ENCODE measurements around the gene SHLD3. TPM values are rescaled to one million over a fixed set of nuclear protein-coding genes. Genes with fewer than 3 reads are reported as not detected.
"Not testable (repeated sequence)": the region's sequence is repeated elsewhere in the genome, so short reads cannot be mapped to it uniquely, and the experiment has no call there.

The SHLD3 gene
- total RNA-seq, 1 donor from 2014 or later = 3.8 TPM

DNA sequence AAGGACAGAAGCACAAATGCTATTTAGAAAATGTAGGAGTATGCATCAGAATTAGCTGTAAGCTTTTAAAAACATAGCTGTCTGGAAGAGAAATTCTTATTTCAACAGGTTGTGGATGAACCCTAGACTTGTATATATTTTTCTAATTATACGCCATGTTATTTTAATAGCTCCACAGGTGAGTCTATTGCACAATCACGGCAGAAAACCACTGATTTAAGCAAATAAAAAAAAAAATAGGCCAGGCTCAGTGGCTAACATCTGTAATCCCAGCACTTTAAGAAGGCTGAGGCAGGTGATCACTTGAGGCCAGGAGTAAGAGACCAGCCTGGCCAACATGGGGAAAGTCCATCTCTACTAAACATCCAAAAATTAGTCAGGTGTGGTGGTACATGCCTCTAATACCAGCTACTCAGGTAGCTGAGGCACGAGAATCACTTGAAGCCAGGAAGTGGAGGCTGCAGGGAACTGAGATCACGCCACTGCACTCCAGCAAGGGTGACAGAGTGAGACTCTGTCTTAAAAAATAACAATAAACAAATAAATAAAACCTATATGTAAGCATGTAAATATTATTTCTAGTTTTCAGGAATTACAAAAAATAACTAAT, 12.4 kb upstream of the SHLD3 start:
- Mint-ChIP-seq H3K4me3 (ENCODE audit: unreplicated experiment) (no peak overlapping the region), H3K27me3 (ENCODE audit: unreplicated experiment) (no peaks in the 10 kb centered on the region), H3K36me3 (ENCODE audit: unreplicated experiment) (peaks cover 59% of the 10 kb centered on the region), H3K4me1 (ENCODE audit: unreplicated experiment) (no peaks in the 10 kb centered on the region), H3K27ac (ENCODE audit: unreplicated experiment) (no peak overlapping the region), H3K9me3 (ENCODE audit: unreplicated experiment) (no peaks in the 10 kb centered on the region)
- TF ChIP-seq, protein P1, sequence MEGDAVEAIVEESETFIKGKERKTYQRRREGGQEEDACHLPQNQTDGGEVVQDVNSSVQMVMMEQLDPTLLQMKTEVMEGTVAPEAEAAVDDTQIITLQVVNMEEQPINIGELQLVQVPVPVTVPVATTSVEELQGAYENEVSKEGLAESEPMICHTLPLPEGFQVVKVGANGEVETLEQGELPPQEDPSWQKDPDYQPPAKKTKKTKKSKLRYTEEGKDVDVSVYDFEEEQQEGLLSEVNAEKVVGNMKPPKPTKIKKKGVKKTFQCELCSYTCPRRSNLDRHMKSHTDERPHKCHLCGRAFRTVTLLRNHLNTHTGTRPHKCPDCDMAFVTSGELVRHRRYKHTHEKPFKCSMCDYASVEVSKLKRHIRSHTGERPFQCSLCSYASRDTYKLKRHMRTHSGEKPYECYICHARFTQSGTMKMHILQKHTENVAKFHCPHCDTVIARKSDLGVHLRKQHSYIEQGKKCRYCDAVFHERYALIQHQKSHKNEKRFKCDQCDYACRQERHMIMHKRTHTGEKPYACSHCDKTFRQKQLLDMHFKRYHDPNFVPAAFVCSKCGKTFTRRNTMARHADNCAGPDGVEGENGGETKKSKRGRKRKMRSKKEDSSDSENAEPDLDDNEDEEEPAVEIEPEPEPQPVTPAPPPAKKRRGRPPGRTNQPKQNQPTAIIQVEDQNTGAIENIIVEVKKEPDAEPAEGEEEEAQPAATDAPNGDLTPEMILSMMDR (IDR thresholded peaks at IDR 0.05) = no peak
- no peak for DNase-seq (ENCODE audit: extremely low spot score, unreplicated experiment)

DNA sequence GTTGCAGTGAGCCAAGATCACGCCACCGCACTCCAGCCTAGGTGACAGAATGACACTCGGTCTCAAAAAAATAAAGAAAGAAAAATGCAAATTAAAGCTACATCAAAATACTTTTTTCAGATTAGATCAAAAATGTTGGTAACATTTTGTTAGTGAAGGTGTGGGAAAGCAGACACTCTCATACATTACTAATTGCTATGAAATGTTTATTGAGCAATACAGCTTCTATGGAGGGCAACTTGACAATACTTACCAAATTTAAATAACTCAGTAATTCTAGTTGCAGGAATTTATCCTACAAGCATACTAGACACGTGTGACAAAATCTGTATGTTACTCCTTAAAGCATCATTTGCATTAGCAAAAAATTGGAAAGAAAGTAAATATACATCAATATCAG, 4.8 kb upstream of the SHLD3 start:
- no peaks in the 10 kb centered on the region for H3K9me3 Mint-ChIP-seq (ENCODE audit: unreplicated experiment)
- TF ChIP-seq, protein P1 (IDR thresholded peaks at IDR 0.05) = no peak

DNA sequence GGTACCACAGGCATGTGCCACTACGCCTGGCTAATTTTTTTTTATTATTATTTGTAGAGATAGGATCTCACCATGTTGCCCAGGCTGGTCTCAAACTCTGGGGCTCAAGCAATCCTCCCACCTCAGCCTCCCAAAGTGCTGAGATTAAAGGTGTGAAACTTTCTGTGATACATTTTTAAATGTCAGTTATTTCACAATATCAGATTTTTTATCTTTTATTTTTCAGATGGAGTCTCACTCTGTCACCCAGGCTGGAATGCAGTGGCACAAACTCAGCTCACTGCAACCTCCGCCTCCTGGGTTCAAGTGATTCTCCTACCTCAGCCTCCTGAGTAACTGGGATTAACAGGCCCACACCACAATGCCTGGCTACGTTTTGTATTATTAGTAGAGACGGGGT, 2.9 kb upstream of the SHLD3 start:
- not testable (repeated sequence) for H3K36me3 Mint-ChIP-seq (ENCODE audit: unreplicated experiment); H3K9me3 Mint-ChIP-seq (ENCODE audit: unreplicated experiment); DNase-seq (ENCODE audit: extremely low spot score, unreplicated experiment); H3K27me3 Mint-ChIP-seq (ENCODE audit: unreplicated experiment); H3K27ac Mint-ChIP-seq (ENCODE audit: unreplicated experiment)
- Mint-ChIP-seq H3K4me3 (ENCODE audit: unreplicated experiment) (peak overlapping the region; percentile 99), H3K4me1 (ENCODE audit: unreplicated experiment) (peaks cover 28% of the 10 kb centered on the region)

More for the DNA sequence above, 4.8 kb upstream of the SHLD3 start:
- no peak overlapping the region for H3K4me3 Mint-ChIP-seq (ENCODE audit: unreplicated experiment)
- no peak overlapping the region for H3K27ac Mint-ChIP-seq (ENCODE audit: unreplicated experiment)
- no peaks in the 10 kb centered on the region for H3K27me3 Mint-ChIP-seq (ENCODE audit: unreplicated experiment)
- no peak for DNase-seq (ENCODE audit: extremely low spot score, unreplicated experiment)
- H3K4me1 Mint-ChIP-seq (ENCODE audit: unreplicated experiment) = peaks cover 17% of the 10 kb centered on the region
- peaks cover 10% of the 10 kb centered on the region for H3K36me3 Mint-ChIP-seq (ENCODE audit: unreplicated experiment)

DNA sequence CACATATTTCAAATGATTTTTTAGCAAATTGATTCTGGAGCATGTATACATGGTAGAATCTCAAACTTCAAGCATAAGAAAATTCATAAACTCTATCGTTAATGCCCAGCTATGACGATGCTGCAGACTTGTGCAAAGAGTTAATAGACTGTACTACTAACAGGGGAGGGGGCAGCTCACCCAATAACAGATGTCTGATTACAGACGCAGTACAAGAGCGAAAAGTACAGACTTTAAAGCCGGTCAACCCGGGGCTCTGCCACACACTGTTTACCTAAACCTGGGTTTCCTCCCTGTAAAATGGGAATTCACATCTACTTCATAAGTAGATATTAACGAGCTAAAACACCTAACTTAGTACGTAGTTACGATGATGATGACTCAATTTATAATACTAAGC, 1.3 kb upstream of the SHLD3 start:
- H3K9me3 Mint-ChIP-seq (ENCODE audit: unreplicated experiment) = no peaks in the 10 kb centered on the region
- H3K27me3 Mint-ChIP-seq (ENCODE audit: unreplicated experiment) = no peaks in the 10 kb centered on the region
- H3K4me1 Mint-ChIP-seq (ENCODE audit: unreplicated experiment) = peaks cover 31% of the 10 kb centered on the region
- H3K36me3 Mint-ChIP-seq (ENCODE audit: unreplicated experiment) = peaks cover 5% of the 10 kb centered on the region
- peak overlapping the region; percentile 99 for H3K4me3 Mint-ChIP-seq (ENCODE audit: unreplicated experiment)
- TF ChIP-seq, protein P1 (IDR thresholded peaks at IDR 0.05) = no peak
- peak overlapping the region; percentile 94 for H3K27ac Mint-ChIP-seq (ENCODE audit: unreplicated experiment)
- DNase-seq (ENCODE audit: extremely low spot score, unreplicated experiment) = no peak

DNA sequence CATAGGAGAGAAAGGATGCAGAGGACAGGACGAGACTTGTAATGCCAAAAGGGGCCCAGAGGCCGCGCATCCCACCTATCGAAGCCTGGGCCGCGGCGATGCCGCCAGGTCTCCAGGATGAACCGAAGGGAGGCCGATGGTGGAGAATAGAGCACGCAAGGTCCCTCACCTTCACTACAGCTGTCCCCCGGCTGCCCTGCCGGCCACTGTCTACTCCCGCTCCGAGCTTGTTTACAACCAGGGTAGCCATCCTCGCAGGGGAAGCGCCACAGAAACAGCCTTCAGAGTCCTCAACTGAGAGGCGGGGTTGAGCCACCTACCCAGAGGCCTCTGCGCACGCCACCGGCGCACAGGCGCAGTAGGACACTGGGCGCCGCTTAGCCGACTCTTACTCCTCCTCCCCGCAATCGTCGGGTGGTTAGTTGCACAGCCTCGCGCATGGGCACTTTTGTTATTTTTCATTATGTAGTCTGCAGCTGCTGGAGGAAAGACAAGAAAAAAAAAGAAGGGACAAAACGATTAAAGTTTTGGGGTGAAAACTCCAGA, 729 bp upstream of the SHLD3 start, which contains the start of gene TRIM23:
TRIM23 (minus strand) TSS at position 309 of the 546 bp plus-strand sequence; CDS start at position 250, 59 bp downstream.
- peak; percentile 97 for DNase-seq (ENCODE audit: extremely low spot score, unreplicated experiment)
- peak within 1 kb of the TSS; percentile 99 for H3K4me3 Mint-ChIP-seq (ENCODE audit: unreplicated experiment)
- no peaks in the 10 kb centered on the region for H3K27me3 Mint-ChIP-seq (ENCODE audit: unreplicated experiment)

More for the DNA sequence above, 729 bp upstream of the SHLD3 start, which contains the start of gene TRIM23:
- TF ChIP-seq, protein P1 (IDR thresholded peaks at IDR 0.05) = peak; percentile 4
- H3K9me3 Mint-ChIP-seq (ENCODE audit: unreplicated experiment) = no peaks in the 10 kb centered on the region
- peaks cover 31% of the 10 kb centered on the region for H3K4me1 Mint-ChIP-seq (ENCODE audit: unreplicated experiment)
- H3K36me3 Mint-ChIP-seq (ENCODE audit: unreplicated experiment) = peaks cover 5% of the 10 kb centered on the region
- peak within 1 kb of the TSS; percentile 94 for H3K27ac Mint-ChIP-seq (ENCODE audit: unreplicated experiment)

All from osteocyte (in vitro differentiated cells).